ENCODE data around the gene NAA11.

The NAA11 gene

DNA sequence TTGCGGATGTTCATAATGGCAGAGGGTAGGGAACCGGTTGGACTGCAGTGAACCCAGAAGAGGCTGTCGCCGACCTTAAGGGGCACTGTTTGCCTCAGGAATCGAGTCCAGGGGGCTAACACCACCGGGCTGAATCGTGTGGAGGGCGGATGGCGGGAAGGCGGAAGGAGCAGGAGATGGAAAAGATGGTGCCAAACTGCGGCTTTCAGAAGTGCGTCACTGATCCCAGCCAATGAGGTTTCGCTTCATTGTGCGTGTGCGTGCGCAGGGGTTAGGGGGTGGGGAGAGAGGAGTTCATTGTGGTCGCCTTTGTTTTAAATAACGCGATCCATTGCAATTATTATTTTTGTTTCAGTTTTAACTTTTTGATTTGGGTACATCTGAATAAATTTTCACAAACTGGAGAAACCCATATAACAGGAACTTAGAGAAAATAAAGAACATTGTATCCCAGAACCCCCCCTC is at the start of gene NAA11:
NAA11 (minus strand) TSS at position 198 of the 465 bp plus-strand sequence; CDS start at position 14, 184 bp downstream.
- DNase-seq, result no peak

DNA sequence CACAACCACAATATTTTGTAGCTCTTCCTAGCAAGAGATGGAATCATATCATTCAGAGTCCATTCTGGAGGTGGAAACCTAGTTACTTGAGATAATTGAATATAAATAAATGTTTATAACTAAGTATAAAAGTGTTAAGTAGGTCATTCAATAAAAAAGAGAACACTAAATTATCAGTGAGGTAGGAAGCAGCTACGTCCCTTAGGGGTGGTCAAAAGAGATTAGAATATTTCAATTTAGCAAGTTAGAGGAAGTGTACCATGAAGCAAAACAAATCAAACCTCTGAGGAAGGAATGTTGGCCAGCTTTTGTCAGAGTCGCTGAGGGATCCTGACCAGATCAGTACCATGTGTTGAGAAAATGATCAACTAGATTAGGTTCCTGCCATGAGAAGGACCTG is 44.2 kb upstream of the NAA11 start:
- no peak for DNase-seq

DNA sequence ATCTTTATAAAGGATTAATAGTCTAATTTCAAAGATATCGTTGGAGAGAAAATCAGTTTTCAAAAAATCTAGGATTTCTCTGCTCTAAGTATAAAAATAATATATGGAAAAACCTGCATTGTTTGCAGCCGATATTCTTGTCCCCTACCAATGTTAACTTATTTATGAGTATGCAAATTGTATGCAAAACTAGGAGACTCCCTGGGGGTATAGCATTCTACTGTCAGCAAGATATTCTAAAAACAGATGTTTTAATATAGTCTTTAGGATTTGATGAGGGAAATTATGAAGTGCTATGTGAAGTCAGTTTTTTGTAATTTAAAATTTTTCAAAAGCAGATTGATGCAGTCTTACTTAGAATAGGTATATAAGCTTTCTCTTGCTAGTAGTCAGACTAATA is 41.2 kb upstream of the NAA11 start:
- no peak for DNase-seq

DNA sequence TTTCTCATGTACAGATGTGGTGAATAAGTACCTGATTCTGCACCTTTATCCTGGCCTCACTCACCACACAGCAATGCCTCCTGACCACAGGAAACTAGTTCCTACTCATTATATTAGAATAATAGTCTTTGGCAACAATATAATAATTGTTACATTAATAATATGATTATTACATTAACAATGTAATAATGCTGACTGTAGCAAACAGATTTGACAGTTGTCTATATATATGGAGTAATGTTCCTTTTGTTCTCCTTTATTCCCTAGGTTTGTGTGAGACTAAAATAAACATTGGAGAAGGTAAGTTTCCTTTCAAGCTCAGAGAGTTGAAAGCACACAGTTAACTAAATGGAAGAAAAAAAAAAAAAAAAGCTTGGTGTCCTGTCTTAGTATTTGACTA is 40.6 kb upstream of the NAA11 start:
- no peak for DNase-seq

DNA sequence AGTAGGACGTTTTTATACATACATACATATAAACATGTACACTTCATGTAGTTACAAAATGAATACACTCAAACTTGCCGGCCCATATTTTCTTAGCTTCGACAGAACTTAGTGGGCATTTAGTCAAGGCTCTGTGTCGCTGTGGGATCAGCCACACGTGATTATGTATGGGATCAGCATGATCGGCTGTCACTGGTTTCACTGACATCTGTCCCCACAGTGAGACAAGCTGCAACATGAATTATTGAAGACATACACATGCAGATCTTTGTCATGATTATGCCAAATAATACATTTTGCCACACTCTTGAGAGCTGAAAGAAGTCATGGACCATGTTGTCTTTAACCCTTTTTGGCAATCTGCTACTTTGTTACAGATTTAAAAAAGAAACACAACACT is 38.2 kb upstream of the NAA11 start:
- no peak for DNase-seq

DNA sequence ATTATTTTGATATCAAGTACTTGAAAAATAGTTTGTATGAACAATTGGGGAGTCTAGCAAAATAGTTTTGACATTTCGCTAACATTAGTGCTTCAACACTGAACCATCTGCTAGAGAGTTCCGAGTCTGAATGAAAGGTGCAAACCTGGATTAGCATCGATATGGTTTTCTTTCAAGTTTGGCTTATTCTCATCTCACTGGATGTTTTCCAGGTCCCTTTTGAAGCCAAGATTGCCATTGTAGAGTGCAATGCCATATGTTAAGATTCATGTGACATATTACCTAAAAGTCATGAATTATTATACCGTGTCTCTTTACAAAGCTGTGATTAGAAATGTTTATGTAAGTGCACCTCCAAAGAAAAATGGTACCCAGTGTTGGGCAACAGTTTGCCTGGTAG is 36.8 kb upstream of the NAA11 start:
- no peak for DNase-seq

DNA sequence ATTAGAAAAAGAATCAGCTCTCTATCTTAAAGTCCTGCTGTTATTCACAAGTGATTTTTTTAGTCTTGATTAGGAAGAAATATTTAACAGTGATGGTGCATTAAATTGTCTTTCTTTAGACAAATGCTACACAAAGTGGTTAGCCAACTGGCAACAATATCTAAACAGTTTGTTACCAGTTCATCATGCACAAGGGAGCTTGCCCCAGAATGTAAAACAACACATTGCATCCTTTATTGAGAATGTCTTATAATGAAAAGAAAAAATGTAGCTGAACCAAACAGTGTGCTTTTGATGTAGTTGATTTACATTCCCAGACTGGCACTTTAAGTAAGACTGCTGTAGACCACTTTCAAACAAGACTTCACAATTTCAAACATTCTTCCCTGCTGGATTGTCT is 34.1 kb upstream of the NAA11 start:
- DNase-seq, result no peak

DNA sequence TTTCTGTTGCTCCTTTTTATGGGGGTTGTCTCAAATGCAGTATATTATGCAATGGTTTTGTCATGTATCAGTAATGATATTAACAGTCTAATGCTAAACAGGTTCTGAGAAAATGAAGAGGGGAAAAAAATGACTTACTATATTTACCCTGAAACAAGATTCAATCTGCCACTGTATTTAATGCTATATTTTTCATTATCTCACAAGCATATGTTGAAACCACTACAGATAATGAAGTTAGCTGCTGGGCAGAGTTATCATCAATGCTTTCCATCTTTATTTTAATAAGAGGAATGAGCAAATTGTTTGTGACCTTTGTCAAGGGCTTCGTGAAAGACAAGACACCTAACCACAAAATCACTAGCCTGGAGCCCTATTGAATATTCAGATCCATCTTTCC is 32.6 kb upstream of the NAA11 start:
- no peak for DNase-seq

DNA sequence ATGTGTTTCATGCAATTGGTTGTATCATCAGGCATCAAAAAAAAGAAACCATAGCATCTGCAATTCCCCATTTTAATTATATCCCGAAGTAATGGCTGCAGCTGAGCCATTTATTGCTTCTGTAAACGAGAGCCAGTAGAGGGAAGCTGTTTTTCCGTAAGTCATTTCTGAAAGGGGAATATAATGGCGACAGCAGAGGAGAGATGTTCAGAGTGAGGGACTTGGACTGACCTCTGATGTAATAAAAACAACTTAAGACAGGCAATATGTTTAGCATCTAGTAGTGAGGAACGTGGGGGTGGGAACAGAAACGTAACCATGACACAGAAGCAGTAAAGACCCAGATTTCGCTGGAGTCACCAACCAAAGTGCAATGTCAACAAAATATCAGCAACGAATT is 31.5 kb upstream of the NAA11 start:
- DNase-seq, result no peak

DNA sequence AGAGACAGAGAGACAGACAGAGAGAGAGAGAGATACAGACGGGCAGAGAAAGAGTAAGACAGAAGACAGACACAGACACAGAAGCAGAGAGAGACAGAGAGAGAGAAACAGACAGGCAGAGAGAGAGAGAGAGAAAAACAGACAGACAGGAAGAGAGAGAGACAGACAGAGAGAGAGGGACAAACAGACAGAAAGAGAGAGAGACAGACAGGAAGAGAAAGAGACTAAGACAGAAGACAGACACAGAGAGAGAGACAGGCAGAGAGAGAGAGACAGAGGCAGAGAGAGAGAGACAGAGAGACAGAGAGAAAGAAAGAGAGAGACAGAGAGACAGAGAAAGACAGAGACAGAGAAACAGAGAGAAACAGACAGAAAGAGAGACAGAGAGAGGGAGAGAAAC is 27.2 kb upstream of the NAA11 start:
- DNase-seq, result no peak

DNA sequence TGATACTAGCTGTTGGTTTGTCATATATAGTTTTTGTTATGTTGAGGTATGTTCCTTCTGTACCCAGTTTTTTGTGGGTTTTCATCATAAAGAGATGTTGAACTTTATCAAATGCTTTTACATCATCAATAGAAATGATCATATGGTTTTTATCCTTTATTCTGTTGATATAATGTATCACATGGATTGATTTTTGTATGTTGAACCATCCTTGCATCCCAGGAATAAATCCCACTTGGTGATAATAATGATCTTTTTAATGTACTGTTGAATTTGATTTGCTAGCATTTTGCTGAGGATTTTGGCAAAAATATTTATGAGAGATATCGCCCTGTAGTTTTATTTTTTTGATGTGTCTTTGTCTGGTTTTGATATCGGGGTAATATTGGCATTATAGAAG is 22.5 kb upstream of the NAA11 start:
- DNase-seq, result no peak

DNA sequence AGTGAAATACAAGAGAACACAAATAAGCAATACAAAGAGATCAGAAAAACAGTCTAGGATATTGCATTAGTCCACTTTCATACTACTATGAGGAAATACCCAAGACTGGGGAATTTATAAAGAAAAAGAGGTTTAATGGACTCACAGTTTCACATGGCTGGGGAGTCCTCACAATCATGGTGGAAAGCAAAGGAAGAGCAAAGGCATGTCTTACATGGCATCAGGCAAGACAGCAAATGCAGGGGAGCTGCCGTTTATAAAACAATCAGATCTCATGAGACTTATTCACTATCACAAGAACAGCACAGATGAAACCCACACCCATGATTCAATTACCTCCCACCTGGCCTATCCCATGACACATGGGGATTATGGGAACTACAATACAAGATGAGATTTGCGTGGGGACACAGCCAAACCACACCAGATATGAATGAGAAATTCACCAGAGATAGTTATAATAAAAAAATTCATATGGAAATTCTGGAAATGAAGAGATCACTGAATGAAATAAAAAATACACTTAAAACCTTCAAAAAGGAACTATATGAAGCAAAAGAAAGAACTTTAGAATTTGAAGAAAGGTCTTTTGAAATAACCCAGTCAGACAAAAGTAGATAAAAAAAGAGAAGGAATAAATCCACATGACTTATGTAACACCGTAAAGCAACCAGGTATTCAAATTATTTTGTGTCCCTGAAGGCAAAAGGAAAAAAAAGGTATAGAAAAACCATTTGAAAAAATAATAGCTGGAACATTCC is 16.2 kb upstream of the NAA11 start:
- no peak for DNase-seq

DNA sequence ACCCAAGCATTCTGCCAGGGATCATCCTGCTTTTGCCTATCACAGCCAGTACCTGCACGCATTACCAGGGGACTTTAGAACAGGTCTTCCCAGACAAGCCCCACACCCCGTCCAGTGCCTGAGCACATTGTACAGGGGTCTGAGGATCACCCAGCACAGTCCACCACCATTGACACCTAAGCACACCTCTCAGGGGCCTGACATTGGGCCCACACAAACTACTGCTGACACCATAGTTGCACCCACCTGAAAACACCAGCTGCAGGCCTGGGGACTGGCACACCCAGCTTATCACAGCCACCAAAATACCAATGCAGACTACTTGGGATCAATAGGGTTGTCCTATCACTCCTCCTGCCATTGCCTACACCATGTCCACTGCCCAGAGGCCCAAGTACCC is 14.7 kb upstream of the NAA11 start:
- no peak for DNase-seq

DNA sequence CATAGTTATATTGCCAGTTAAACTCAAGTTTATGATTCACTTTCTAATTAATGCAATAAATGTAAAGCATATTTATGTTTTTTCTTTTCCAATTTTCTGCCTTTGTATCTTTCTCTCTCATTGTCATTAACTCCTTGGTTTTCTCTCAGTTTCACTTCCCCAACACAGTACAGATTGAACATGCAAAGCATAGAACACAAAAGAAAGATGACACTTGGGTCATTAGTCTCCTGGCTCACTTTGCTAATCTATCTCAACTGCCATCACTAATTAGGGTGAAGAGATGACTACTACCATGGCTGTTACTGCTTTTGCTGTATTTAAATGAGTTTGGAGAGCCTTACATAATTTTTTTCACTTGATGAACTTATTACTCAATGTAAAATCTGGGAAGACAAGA is 12.3 kb upstream of the NAA11 start:
- no peak for DNase-seq

DNA sequence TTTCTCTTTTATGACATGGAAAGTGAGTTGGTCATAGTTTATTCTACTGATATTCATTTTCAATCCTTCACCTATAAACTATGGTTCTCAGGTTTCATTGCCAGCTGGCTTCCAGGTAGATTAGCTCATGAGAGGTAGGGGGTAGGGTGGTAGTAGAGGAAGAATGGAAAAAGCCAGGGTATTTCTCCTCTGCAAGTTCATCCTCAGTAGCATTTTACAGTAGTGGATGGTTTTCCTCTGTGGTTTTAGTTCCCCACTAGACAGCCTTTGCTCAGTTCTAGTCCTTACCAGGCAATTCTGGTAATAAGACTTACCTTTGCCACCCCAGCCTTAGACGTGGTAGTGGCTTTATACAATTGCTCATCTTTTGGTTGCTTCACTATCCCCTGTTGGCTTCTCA is 8.9 kb upstream of the NAA11 start:
- DNase-seq, result no peak

DNA sequence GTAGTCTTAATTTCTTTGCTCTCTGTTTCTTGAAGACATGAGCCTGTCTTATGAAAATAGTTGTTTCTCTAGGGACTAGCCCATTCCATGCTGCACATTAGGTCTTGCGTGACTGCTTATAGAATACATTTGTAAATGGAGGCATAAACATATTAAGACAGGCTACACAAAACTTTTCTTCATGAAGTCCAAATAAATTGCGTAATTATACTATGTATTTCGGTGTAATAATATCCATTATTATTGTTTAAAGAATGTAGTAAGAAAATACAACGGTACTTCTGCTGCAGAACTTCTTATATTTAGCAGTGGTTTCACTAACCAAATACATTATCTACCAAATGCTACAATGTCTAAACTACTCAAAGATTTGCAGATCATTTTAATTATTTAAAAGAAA is 8.5 kb upstream of the NAA11 start:
- DNase-seq, result no peak

DNA sequence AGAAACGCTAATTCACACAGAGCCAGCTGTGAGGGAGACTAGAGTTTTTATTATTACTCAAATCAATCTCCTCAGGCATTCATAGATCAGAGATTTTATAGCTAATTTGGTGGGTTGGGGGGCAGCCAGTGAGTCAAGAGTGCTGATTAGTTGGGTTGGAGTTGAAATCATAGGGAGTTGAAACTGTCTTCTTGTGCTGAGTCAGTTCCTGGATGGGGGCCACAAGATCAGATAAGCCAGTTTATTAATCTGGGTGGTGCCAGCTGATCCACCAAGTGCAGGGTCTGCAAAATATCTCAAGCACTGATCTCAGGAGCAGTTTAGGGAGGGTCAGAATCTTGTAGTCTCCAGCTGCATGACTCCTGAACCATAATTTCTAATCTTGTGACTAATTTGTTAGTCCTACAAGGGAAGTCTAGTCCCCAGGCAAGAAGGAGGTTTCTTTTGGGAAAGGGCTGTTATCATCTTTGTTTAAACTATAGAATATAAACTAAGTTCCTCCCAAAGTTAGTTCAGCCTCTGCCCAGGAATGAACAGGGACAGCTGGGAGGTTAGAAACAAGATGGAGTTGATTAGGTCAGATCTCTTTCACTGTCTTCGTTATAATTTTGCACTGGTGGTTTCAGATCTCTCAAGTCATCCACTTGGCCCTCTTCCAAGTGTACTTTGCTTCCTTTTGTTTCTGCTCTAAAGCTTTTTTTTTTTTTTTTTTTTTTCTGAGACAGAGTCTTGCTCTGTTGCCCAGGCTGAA is 5.4 kb upstream of the NAA11 start:
- no peak for DNase-seq

DNA sequence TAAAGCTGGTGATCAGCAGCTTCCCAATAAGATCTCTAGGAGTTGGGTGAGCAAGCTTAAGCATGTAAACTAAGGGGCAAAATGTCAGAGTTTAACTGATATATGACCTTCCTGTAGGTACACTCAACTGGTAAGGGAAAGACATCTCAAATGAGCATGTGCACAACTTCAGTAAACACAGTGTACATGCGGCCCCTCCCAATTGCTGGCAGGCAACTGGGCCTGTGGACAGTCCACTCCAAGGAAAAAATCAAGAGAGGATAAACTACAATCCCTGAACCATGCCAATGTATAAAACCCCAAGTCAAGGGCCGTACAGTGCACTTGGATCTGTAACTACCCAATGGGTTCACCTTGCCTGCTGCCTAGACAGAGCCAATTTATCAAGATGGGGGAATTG is 4.9 kb upstream of the NAA11 start:
- no peak for DNase-seq

DNA sequence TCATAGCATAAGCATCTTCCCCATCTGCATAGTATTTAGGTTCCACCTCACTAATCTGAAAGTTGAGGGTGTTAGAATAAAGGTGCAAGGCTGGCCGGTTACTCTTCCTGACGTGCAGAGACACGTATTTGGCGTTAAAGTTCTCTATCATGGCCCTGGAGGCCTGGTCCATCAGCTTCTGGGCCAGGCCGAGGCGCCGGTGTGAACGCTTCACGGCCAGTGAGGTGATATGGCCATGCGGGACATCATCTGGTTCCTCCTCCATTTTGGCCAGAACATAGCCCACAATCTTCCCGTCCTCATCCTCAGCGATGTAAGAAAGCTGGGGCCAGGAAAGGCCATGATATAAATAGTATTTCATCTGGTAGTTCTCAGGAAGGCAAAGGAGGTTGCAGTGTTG is 425 bp downstream of the NAA11 start:
- DNase-seq, result no peak

DNA sequence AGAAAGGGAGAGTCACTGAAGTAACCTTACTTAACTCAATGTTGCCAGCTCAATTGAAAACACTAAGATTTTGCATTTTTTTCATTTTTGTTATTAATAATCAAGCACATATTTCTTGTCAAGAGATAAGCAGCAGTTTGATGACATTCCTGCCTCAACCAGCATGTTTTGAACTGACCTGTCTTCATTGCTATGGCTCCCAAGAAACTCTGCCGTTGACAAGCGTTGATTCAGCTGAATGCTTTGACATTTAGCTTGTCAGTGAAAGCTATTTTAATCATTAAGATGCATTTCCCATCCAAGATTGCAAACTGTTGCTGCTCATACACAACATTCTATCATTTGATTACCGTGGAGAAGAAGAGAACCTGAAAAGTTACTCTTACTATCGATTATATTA is 5.9 kb downstream of the NAA11 start:
- no peak for DNase-seq

DNA sequence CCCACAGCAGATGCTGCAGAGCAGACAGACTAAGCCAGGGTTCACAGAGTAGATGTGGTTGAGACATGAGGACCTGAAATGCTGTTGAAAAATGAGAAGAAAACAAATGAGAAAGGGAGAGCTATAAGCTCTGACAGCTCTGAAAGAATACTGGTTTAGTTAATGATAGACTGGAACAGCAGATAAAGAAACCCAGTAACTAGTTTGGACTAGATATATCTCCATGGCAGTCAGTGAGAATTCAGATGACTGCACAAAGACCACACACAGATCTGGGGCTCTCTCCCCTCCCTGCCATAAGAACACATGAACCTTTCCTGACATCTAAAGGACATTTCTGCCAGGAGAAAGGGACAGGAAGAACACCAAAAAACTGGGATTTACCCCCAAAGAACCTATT is 8.2 kb downstream of the NAA11 start:
- no peak for DNase-seq

DNA sequence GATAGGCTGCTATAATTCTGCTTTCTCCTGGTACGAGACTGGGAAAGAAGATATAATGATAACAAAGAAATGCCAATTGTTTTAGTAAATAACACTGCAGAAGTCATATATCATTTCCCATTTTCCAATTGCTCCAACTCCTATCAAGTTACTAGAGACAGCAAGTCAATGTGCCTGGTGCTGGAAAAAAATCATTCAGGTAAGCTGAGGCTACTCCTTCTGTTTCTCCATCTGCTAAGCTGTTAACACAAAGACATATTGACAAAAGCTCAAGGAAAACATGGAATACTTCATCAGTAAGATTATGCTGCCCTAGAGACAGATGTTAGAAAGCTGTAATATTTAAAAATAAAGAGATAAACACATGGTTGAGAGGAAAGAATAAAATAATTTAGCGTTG is 10.0 kb downstream of the NAA11 start:
- DNase-seq, result no peak

DNA sequence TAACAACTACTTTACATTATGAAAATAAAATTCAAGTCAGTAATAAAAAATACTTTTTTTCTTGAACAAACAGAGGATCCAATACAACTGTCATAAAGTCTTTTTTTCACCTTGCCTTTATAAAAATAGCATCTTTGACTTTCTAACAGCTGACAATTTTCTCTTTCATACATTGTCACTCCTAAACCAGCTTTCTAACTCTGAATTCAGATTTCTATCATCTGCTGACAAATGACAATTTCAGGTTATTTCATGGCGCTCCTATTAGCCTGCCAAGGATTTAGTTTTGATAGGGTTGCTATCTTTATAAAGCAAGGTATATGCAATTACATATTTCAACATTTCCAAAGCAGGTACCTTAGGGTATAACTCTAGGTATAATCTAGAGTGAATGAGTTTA is 14.6 kb downstream of the NAA11 start:
- no peak for DNase-seq

DNA sequence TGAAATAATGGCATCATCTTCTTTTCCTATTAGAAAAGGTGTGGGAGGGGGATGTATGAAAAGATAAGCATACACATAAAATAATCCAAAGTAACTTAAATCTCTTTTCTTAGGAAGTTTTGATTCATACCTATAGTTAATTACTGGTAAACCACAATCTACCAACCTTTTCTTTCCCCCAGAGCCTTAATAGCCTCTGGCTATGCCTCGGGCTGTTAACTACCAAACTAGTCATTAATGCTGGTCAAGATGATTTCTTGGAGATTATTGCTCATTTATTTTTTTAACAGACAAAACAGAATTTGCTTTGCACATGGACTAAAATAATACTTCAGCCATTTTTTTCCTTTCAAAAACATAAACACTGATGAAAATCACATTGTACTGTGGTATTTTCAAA is 16.9 kb downstream of the NAA11 start:
- no peak for DNase-seq

DNA sequence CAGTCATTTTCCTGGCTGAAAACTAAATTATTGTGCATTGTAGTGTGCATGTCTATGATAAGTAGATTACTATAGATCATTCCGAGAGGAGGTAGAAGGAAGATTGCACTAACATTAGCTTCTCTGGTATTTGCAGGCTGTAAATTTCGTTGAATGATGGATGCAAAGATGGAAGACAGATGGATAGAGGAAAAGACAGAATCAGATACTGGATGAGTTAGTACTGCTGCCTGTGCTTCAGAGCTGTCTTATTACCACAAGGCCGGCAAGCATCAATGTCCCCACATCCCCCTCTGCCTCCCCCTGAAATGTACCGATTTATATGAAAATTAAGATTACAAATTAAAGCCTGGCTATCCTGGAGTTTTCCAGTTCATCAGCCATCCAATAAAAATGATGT is 17.7 kb downstream of the NAA11 start:
- no peak for DNase-seq

Measured in suppressor macrophage treated with lipopolysaccharide for 4 hours (primary cell).